ENCODE results near the gene VSIG4. TPM values are rescaled to one million over a fixed set of nuclear protein-coding genes. Genes with fewer than 3 reads are reported as not detected.

VSIG4 gene
- total and polyA plus RNA-seq, 9 donors = 11.8 to 18.9 (median 14.7) TPM

DNA sequence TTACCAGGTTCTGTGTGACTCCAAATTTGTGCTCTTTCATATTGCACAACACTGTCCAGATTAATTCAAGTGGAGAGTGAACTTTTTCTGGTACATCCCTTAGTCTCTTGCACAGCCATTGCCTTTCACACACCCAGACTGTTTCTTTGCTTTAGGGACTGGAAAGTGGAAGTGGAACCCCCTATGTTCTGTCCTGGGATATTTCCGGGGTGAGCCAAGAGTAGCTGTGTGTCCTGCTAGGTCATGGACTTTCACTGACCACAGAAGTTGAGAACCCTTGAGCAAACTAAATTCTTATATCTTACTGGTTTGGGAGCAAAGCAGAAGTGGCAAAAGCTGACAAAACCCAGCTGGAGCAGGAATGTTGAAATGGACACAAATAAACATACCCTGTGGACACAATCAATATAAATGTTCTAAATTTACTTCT lies 10.3 kb upstream of the VSIG4 start:
- H3K36me3 ChIP-seq (ENCODE audit: control insufficient read depth, insufficient read depth, low read length) = no peaks in the 10 kb centered on the region
- no CpG with 5 or more reads among the region's 1 CpG for WGBS (ENCODE audit: insufficient coverage)
- H3K4me1 ChIP-seq (ENCODE audit: control insufficient read depth, insufficient read depth, low read length) = no peaks in the 10 kb centered on the region
- no peaks in the 10 kb centered on the region for H3K27me3 ChIP-seq (ENCODE audit: control insufficient read depth, insufficient read depth, low read length)
- peak; percentile 76 for DNase-seq
- H3K27ac ChIP-seq (ENCODE audit: low read length) = no peak overlapping the region
- H3K9me3 ChIP-seq (replicated peaks; ENCODE audit: control insufficient read depth, low read depth, low read length) = no peaks in the 10 kb centered on the region
- no peak overlapping the region for H3K4me3 ChIP-seq (ENCODE audit: low read length)

GRCh38 chrX:66049056-66049455 lies 9.2 kb upstream of the VSIG4 start:
- H3K27me3 ChIP-seq (ENCODE audit: control insufficient read depth, insufficient read depth, low read length) = no peaks in the 10 kb centered on the region
- no peak overlapping the region for H3K27ac ChIP-seq (ENCODE audit: low read length)
- DNase-seq = no peak
- H3K4me1 ChIP-seq (ENCODE audit: control insufficient read depth, insufficient read depth, low read length) = no peaks in the 10 kb centered on the region
- no peak overlapping the region for H3K4me3 ChIP-seq (ENCODE audit: low read length)
- H3K9me3 ChIP-seq (replicated peaks; ENCODE audit: control insufficient read depth, low read depth, low read length) = no peaks in the 10 kb centered on the region
- WGBS (ENCODE audit: insufficient coverage) = no CpG with 5 or more reads among the region's 2 CpGs
- H3K36me3 ChIP-seq (ENCODE audit: control insufficient read depth, insufficient read depth, low read length) = no peaks in the 10 kb centered on the region

- WGBS (ENCODE audit: insufficient coverage) = no CpG with 5 or more reads among the region's 2 CpGs
- DNase-seq = peak; percentile 22
- Histone ChIP-seq H3K9me3 (replicated peaks; ENCODE audit: control insufficient read depth, low read depth, low read length) (no peaks in the 10 kb centered on the region), H3K4me3 (ENCODE audit: low read length) (no peak overlapping the region), H3K27me3 (ENCODE audit: control insufficient read depth, insufficient read depth, low read length) (no peaks in the 10 kb centered on the region), H3K36me3 (ENCODE audit: control insufficient read depth, insufficient read depth, low read length) (no peaks in the 10 kb centered on the region), H3K27ac (ENCODE audit: low read length) (no peak overlapping the region), H3K4me1 (ENCODE audit: control insufficient read depth, insufficient read depth, low read length) (no peaks in the 10 kb centered on the region)
These were observed 6.8 kb upstream of the VSIG4 start for GRCh38 chrX:66046612-66047235.

GRCh38 chrX:66045894-66046293 lies 6.0 kb upstream of the VSIG4 start:
- Histone ChIP-seq H3K36me3 (ENCODE audit: control insufficient read depth, insufficient read depth, low read length) (no peaks in the 10 kb centered on the region), H3K9me3 (replicated peaks; ENCODE audit: control insufficient read depth, low read depth, low read length) (no peaks in the 10 kb centered on the region), H3K27me3 (ENCODE audit: control insufficient read depth, insufficient read depth, low read length) (no peaks in the 10 kb centered on the region), H3K27ac (ENCODE audit: low read length) (no peak overlapping the region), H3K4me1 (ENCODE audit: control insufficient read depth, insufficient read depth, low read length) (no peaks in the 10 kb centered on the region), H3K4me3 (ENCODE audit: low read length) (no peak overlapping the region)
- no peak for DNase-seq

- Histone ChIP-seq H3K36me3 (ENCODE audit: control insufficient read depth, insufficient read depth, low read length) (no peaks in the 10 kb centered on the region), H3K9me3 (replicated peaks; ENCODE audit: control insufficient read depth, low read depth, low read length) (no peaks in the 10 kb centered on the region), H3K27ac (ENCODE audit: low read length) (no peak overlapping the region), H3K4me3 (ENCODE audit: low read length) (no peak overlapping the region), H3K4me1 (ENCODE audit: control insufficient read depth, insufficient read depth, low read length) (no peaks in the 10 kb centered on the region), H3K27me3 (ENCODE audit: control insufficient read depth, insufficient read depth, low read length) (no peaks in the 10 kb centered on the region)
- 92% methylated on average over 3 of the region's 3 CpGs for WGBS (ENCODE audit: insufficient coverage)
- no peak for DNase-seq
These were observed 3.7 kb upstream of the VSIG4 start for GRCh38 chrX:66043584-66043983.

- no CpG with 5 or more reads among the region's 3 CpGs for WGBS (ENCODE audit: insufficient coverage)
- Histone ChIP-seq H3K36me3 (ENCODE audit: control insufficient read depth, insufficient read depth, low read length) (no peaks in the 10 kb centered on the region), H3K9me3 (replicated peaks; ENCODE audit: control insufficient read depth, low read depth, low read length) (no peaks in the 10 kb centered on the region), H3K4me3 (ENCODE audit: low read length) (no peak overlapping the region), H3K4me1 (ENCODE audit: control insufficient read depth, insufficient read depth, low read length) (no peaks in the 10 kb centered on the region), H3K27me3 (ENCODE audit: control insufficient read depth, insufficient read depth, low read length) (peaks cover 2% of the 10 kb centered on the region), H3K27ac (ENCODE audit: low read length) (no peak overlapping the region)
- no peak for DNase-seq
These were observed 2.6 kb upstream of the VSIG4 start for GRCh38 chrX:66042307-66043077.

DNA sequence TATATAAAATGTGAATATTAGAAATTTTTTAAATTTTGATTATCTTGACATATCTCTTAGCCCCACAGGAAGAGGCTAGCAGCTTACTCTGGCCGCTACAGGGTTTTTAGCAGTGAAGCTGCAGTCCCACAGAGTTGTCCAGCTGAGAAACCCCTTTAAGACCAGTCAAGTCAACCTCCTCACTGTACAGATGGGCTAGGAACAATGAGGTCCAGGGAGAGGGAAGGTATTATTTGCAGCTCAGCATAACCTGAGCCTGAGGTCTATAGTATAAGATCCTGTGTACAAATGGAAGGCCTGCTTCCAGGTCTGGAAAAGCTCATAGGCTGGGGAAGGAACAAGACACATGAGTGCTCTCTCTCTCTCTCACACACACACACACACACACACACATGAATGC lies 1.8 kb downstream of the VSIG4 start:
- no CpG with 5 or more reads among the region's 1 CpG for WGBS (ENCODE audit: insufficient coverage)
- Histone ChIP-seq H3K4me1 (ENCODE audit: control insufficient read depth, insufficient read depth, low read length) (no peaks in the 10 kb centered on the region), H3K9me3 (replicated peaks; ENCODE audit: control insufficient read depth, low read depth, low read length) (no peaks in the 10 kb centered on the region), H3K36me3 (ENCODE audit: control insufficient read depth, insufficient read depth, low read length) (no peaks in the 10 kb centered on the region), H3K4me3 (ENCODE audit: low read length) (no peak overlapping the region), H3K27me3 (ENCODE audit: control insufficient read depth, insufficient read depth, low read length) (peaks cover 2% of the 10 kb centered on the region), H3K27ac (ENCODE audit: low read length) (no peak overlapping the region)
- DNase-seq = no peak

GRCh38 chrX:66036231-66036630 lies 3.6 kb downstream of the VSIG4 start:
- no CpG with 5 or more reads among the region's 1 CpG for WGBS (ENCODE audit: insufficient coverage)
- H3K36me3 ChIP-seq (ENCODE audit: control insufficient read depth, insufficient read depth, low read length) = no peaks in the 10 kb centered on the region
- H3K4me3 ChIP-seq (ENCODE audit: low read length) = no peak overlapping the region
- no peaks in the 10 kb centered on the region for H3K9me3 ChIP-seq (replicated peaks; ENCODE audit: control insufficient read depth, low read depth, low read length)
- no peak overlapping the region for H3K27ac ChIP-seq (ENCODE audit: low read length)
- peaks cover 2% of the 10 kb centered on the region for H3K27me3 ChIP-seq (ENCODE audit: control insufficient read depth, insufficient read depth, low read length)
- no peaks in the 10 kb centered on the region for H3K4me1 ChIP-seq (ENCODE audit: control insufficient read depth, insufficient read depth, low read length)
- no peak for DNase-seq

GRCh38 chrX:66035667-66036066 lies 4.2 kb downstream of the VSIG4 start:
- Histone ChIP-seq H3K4me1 (ENCODE audit: control insufficient read depth, insufficient read depth, low read length) (no peaks in the 10 kb centered on the region), H3K4me3 (ENCODE audit: low read length) (no peak overlapping the region), H3K27ac (ENCODE audit: low read length) (no peak overlapping the region), H3K9me3 (replicated peaks; ENCODE audit: control insufficient read depth, low read depth, low read length) (no peaks in the 10 kb centered on the region), H3K27me3 (ENCODE audit: control insufficient read depth, insufficient read depth, low read length) (peaks cover 2% of the 10 kb centered on the region), H3K36me3 (ENCODE audit: control insufficient read depth, insufficient read depth, low read length) (no peaks in the 10 kb centered on the region)
- DNase-seq = no peak

DNA sequence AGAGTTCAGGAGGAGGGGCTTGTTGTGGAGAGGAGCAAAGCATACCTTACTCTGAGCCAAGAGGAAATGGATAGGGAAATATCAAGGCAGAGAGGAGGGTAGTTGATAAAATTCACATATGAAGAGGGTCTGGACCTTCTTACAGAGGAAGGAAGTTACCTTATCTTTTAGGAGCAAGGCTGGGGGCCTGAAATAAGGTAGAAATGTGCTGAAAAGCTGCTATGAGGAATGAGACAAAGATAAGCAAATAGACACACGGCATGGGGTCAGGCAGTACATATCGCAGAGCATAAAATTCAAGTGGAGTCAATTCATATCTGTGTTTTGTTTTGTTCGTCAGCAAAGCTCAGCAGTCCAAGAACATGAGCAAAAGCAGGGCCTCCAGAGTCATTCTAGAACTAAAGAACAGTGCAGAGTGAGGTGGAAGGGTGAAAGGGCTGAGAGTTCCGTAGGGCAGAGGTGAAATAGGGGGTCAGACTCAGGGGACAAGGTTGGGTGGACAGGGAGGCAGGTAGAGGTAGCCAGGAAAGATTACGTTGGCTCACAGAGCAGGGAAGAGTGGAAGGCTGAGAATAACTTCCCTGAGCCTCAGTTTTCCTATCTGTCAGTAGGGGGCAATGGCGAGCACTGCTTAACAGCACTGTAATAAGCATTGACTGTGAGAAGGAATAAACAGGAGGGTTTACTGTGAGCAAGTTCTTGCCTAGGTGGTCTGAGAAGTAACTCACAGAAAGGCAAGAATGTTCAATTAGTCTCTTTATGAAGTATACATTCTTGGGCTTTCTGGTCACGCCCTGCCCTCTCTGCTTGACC lies 9.2 kb downstream of the VSIG4 start:
- Histone ChIP-seq H3K4me1 (ENCODE audit: control insufficient read depth, insufficient read depth, low read length) (no peaks in the 10 kb centered on the region), H3K27me3 (ENCODE audit: control insufficient read depth, insufficient read depth, low read length) (peaks cover 3% of the 10 kb centered on the region), H3K36me3 (ENCODE audit: control insufficient read depth, insufficient read depth, low read length) (no peaks in the 10 kb centered on the region), H3K27ac (ENCODE audit: low read length) (no peak overlapping the region), H3K9me3 (replicated peaks; ENCODE audit: control insufficient read depth, low read depth, low read length) (no peaks in the 10 kb centered on the region), H3K4me3 (ENCODE audit: low read length) (no peak overlapping the region)
- WGBS (ENCODE audit: insufficient coverage) = 27% methylated on average over 6 of the region's 7 CpGs
- no peak for DNase-seq
